Measurements from ENCODE around the gene DPYD. TPM values are rescaled to one million over a fixed set of nuclear protein-coding genes. Genes with fewer than 3 reads are reported as not detected.

Gene DPYD
- total and polyA plus RNA-seq, 10 of the 15 experiments (the other 5 are each of a cell fraction or from before 2014, with no cell fraction given) = 5.7 to 23.8 (median 10.2) TPM

GRCh38 chr1:97378596-97378995 lies 542.2 kb downstream of the DPYD start:
- FAIRE-seq (no peak), ATAC-seq (no peak), DNase-seq (ENCODE audit: low read depth, low spot score) (no peak)
- no peak overlapping the region for H3K9ac ChIP-seq (ENCODE audit: control insufficient read depth, insufficient read depth, low read length)
- H2AFZ ChIP-seq (ENCODE audit: control insufficient read depth, low read depth, low read length) = no peak overlapping the region
- ChIA-PET POLR2A (no interaction called here), CTCF (no interaction called here), RAD21 (ENCODE audit: unreplicated experiment) (no interaction called here), SMC1A (ENCODE audit: uncharacterized antibody, unreplicated experiment) (no interaction called here)
- intact Hi-C loops (cut with micrococcal nuclease; ENCODE audit: unreplicated experiment) = no loop called here
- no peaks in the 10 kb centered on the region for H3K4me1 ChIP-seq (ENCODE audit: control insufficient read depth, insufficient read depth, low read length)
- BruUV-seq (replicated peaks) = no TSS peak
- H3K27ac ChIP-seq (ENCODE audit: control insufficient read depth, insufficient read depth) = no peak overlapping the region
- no peaks in the 10 kb centered on the region for H3K79me2 ChIP-seq (ENCODE audit: control insufficient read depth, insufficient read depth, low read length)
- no peaks in the 10 kb centered on the region for H4K20me1 ChIP-seq (ENCODE audit: control insufficient read depth, insufficient read depth)
- no peak for TF ChIP-seq RUNX3 (IDR thresholded peaks at IDR 0.05; ENCODE audit: low read length)
- TF ChIP-seq CBFB (IDR thresholded peaks at IDR 0.05; ENCODE audit: low read depth) = no peak
- no peak for TF ChIP-seq RELA (IDR thresholded peaks at IDR 0.05; ENCODE audit: borderline replicate concordance, partially characterized antibody)
- TF ChIP-seq PBX3 (IDR thresholded peaks at IDR 0.05; ENCODE audit: insufficient replicate concordance, low read depth, low read length) = no peak
- no peak for TF ChIP-seq IKZF2 (IDR thresholded peaks at IDR 0.05)
- TF ChIP-seq ATF7 (IDR thresholded peaks at IDR 0.05; ENCODE audit: low read depth) = no peak
- TF ChIP-seq BCL11A (IDR thresholded peaks at IDR 0.05; ENCODE audit: low read depth, low read length) = no peak
- TF ChIP-seq RB1 (IDR thresholded peaks at IDR 0.05; ENCODE audit: borderline replicate concordance) = no peak
- no peak overlapping the region for H3K4me3 ChIP-seq
- no peaks in the 10 kb centered on the region for H3K27me3 ChIP-seq (replicated peaks in 1 of 2; ENCODE audit: control insufficient read depth in 2 of 2, insufficient read depth in 2 of 2, low read length in 1 of 2)
- WGBS (ENCODE audit: insufficient coverage, insufficient replicate concordance, low lambda C conversion rate, missing lambda C conversion rate) = 0% methylated on average over 3 of the region's 3 CpGs
- in situ Hi-C loops (cut with MboI) = no loop called here
- H3K36me3 ChIP-seq (ENCODE audit: control insufficient read depth in 2 of 2, insufficient read depth in 2 of 2, low read length in 1 of 2) = no peaks in the 10 kb centered on the region
- H3K9me3 ChIP-seq (replicated peaks; ENCODE audit: control insufficient read depth, insufficient read depth, low read length) = no peaks in the 10 kb centered on the region
- H3K4me2 ChIP-seq (ENCODE audit: control insufficient read depth, insufficient read depth) = no peak overlapping the region

Data from GM12878 (cell line).